ENCODE measurements around the gene PCCA. TPM values are rescaled to one million over a fixed set of nuclear protein-coding genes. Genes with fewer than 3 reads are reported as not detected.

Gene PCCA
- polyA plus RNA-seq, 1 experiment: 3.0 TPM

- H3K4me3 ChIP-seq (ENCODE audit: low read depth, low read length): no peak overlapping the region
- no peaks in the 10 kb centered on the region for H3K27me3 ChIP-seq (ENCODE audit: control insufficient read depth, insufficient read depth, low read length)
- no peak for DNase-seq (ENCODE audit: low read depth)
- no peak for TF ChIP-seq CTCF (IDR thresholded peaks at IDR 0.05; ENCODE audit: insufficient read depth, low read depth, low read length)
- POLR2A ChIA-PET: no interaction called here
- H3K36me3 ChIP-seq (ENCODE audit: control insufficient read depth, insufficient read depth, low read length): no peaks in the 10 kb centered on the region
- CTCF ChIA-PET: no interaction called here
Observed at GRCh38 chr13:100432611-100433010, 343.7 kb downstream of the PCCA start.

GRCh38 chr13:100433475-100433874 is 344.6 kb downstream of the PCCA start:
- ChIA-PET CTCF (interaction anchor here (1.1 to 1.6 kb wide), 2 partner anchors 9 to 12 kb away, joined by 3 read pairs; no protein-coding TSS in a partner anchor), POLR2A (no interaction called here)
- DNase-seq (ENCODE audit: low read depth): no peak
- Histone ChIP-seq H3K27me3 (ENCODE audit: control insufficient read depth, insufficient read depth, low read length) (no peaks in the 10 kb centered on the region), H3K36me3 (ENCODE audit: control insufficient read depth, insufficient read depth, low read length) (no peaks in the 10 kb centered on the region), H3K4me3 (ENCODE audit: low read depth, low read length) (no peak overlapping the region)
- TF ChIP-seq CTCF (IDR thresholded peaks at IDR 0.05; ENCODE audit: insufficient read depth, low read depth, low read length): no peak

GRCh38 chr13:100434010-100434763 is 345.3 kb downstream of the PCCA start:
- ChIA-PET POLR2A (no interaction called here), CTCF (interaction anchor here (0.6 to 1.6 kb wide), 4 partner anchors 9 to 1017 kb away, joined by 3 to 5 read pairs (median 3); no protein-coding TSS in a partner anchor)
- Histone ChIP-seq H3K27me3 (ENCODE audit: control insufficient read depth, insufficient read depth, low read length) (no peaks in the 10 kb centered on the region), H3K4me3 (ENCODE audit: low read depth, low read length) (no peak overlapping the region), H3K36me3 (ENCODE audit: control insufficient read depth, insufficient read depth, low read length) (no peaks in the 10 kb centered on the region)
- DNase-seq (ENCODE audit: low read depth): no peak
- no peak for TF ChIP-seq CTCF (IDR thresholded peaks at IDR 0.05; ENCODE audit: insufficient read depth, low read depth, low read length)

GRCh38 chr13:100436099-100436498 is 347.2 kb downstream of the PCCA start:
- ChIA-PET POLR2A (no interaction called here), CTCF (no interaction called here)
- no peak overlapping the region for H3K4me3 ChIP-seq (ENCODE audit: low read depth, low read length)
- H3K27me3 ChIP-seq (ENCODE audit: control insufficient read depth, insufficient read depth, low read length): no peaks in the 10 kb centered on the region
- no peak for DNase-seq (ENCODE audit: low read depth)
- no peak for TF ChIP-seq CTCF (IDR thresholded peaks at IDR 0.05; ENCODE audit: insufficient read depth, low read depth, low read length)
- H3K36me3 ChIP-seq (ENCODE audit: control insufficient read depth, insufficient read depth, low read length): no peaks in the 10 kb centered on the region

- no peaks in the 10 kb centered on the region for H3K36me3 ChIP-seq (ENCODE audit: control insufficient read depth, insufficient read depth, low read length)
- ChIA-PET POLR2A (no interaction called here), CTCF (no interaction called here)
- no peaks in the 10 kb centered on the region for H3K27me3 ChIP-seq (ENCODE audit: control insufficient read depth, insufficient read depth, low read length)
- no peak for DNase-seq (ENCODE audit: low read depth)
- no peak for TF ChIP-seq CTCF (IDR thresholded peaks at IDR 0.05; ENCODE audit: insufficient read depth, low read depth, low read length)
- H3K4me3 ChIP-seq (ENCODE audit: low read depth, low read length): no peak overlapping the region
Observed at GRCh38 chr13:100438059-100438788, 349.3 kb downstream of the PCCA start.
